CD4-positive, alpha-beta T cell (primary cell): ENCODE measurements around the gene DICER1. TPM values are rescaled to one million over a fixed set of nuclear protein-coding genes. Genes with fewer than 3 reads are reported as not detected.

ENCODE experiments used
- ATAC-seq: fragments of 200-7000 bp; cut with Tn5 transposase; one replicate; pipeline ENCODE4 v1.10.0; 2022; ENCODE audit warnings: mild to moderate bottlenecking; ENCODE audit not compliant: poor library complexity
- CTCF ChIA-PET: fragments of 350-600 bp; sonication (Branson Sonifier 250); formaldehyde crosslinking; loops from one replicate; lab custom pipeline; 2021; ENCODE audit warnings: antibody characterized with exemption, inconsistent platforms; lab: Charles Lee
- POLR2A ChIA-PET: fragments of 350-600 bp; sonication (Branson Sonifier 250); formaldehyde crosslinking; loops from one replicate; lab custom pipeline; 2021; ENCODE audit warnings: antibody characterized with exemption, inconsistent platforms; lab: Charles Lee
- DNase-seq, 14 experiments: peaks; one replicate each; pipeline ENCODE4 v3.0.0-alpha.2; 2013 to 2020; ENCODE audit warnings: mixed read lengths in 2 of 14
- H3K27ac ChIP-seq, 2 donors: one replicate each; pipeline versions ENCODE4 v1.5.1 to v1.7.0; 2013; ENCODE audit warnings: low read length in 2 of 2, low read depth in 1 of 2, mild to moderate bottlenecking in 1 of 2
- H3K27me3 ChIP-seq, 2 experiments: 1 replicate in 1 of 2; 2 replicates in 1 of 2; pipeline versions ENCODE4 v1.6.1 to v1.7.0; 2013; ENCODE audit warnings: low read length in 2 of 2, control low read depth in 1 of 2, mild to moderate bottlenecking in 1 of 2, moderate library complexity in 1 of 2; ENCODE audit not compliant: insufficient read depth in 2 of 2, control insufficient read depth in 1 of 2
- H3K36me3 ChIP-seq: one replicate; pipeline ENCODE4 v1.6.1; 2013; ENCODE audit warnings: low read length, control low read depth; ENCODE audit not compliant: insufficient read depth
- H3K4me1 ChIP-seq: one replicate; pipeline ENCODE4 v1.6.1; 2013; ENCODE audit warnings: low read length, control low read depth; ENCODE audit not compliant: insufficient read depth
- H3K4me3 ChIP-seq: one replicate; pipeline ENCODE4 v1.5.1; 2013; ENCODE audit warnings: mild to moderate bottlenecking, low read length, moderate library complexity
- H3K9me3 ChIP-seq, 2 experiments: 1 replicate in 1 of 2; 2 replicates in 1 of 2; pipeline versions ENCODE4 v1.6.1 to v1.7.0; 2013; ENCODE audit warnings: low read length in 2 of 2, mild to moderate bottlenecking in 2 of 2, control low read depth in 1 of 2, moderate library complexity in 1 of 2; ENCODE audit not compliant: control insufficient read depth in 1 of 2, insufficient read depth in 1 of 2
- H3K27ac Mint-ChIP-seq: one replicate; pipeline ENCODE4 v1.8.0; 2020; ENCODE audit warnings: mixed read lengths
- H3K27me3 Mint-ChIP-seq: one replicate; pipeline ENCODE4 v1.8.0; 2021; ENCODE audit warnings: mixed read lengths
- H3K36me3 Mint-ChIP-seq: one replicate; pipeline ENCODE4 v1.8.0; 2021; ENCODE audit warnings: low read depth, mixed read lengths
- H3K4me1 Mint-ChIP-seq: one replicate; pipeline ENCODE4 v1.8.0; 2021; ENCODE audit warnings: low read depth, mixed read lengths
- H3K4me3 Mint-ChIP-seq: one replicate; pipeline ENCODE4 v1.8.0; 2020; ENCODE audit warnings: mild to moderate bottlenecking, mixed read lengths
- H3K9me3 Mint-ChIP-seq: one replicate; pipeline ENCODE4 v1.8.0; 2020; ENCODE audit warnings: mixed read lengths
- intact Hi-C, 2 experiments: fragments of 100-400 bp; cut with DNase I in 1 of 2; cut with micrococcal nuclease in 1 of 2; formaldehyde crosslinking; loops; one replicate each; pipeline versions ENCODE4 v1.15.1 to v1.9.0; 2023 to 2025; cut with DNase I, micrococcal nuclease
- total RNA-seq, 174 experiments: library from RNA in 2 of 174; stranded (reverse) in 2 of 174; gene quantifications; one replicate each; pipeline ENCODE4 v1.2.3 and lab custom pipeline; 2021 to 2026
- TF ChIP-seq, protein P1 (sequence below): fragments of 200-600 bp; IDR thresholded peaks from one replicate; pipeline ENCODE4 v1.8.0; 2022; ENCODE audit warnings: antibody characterized with exemption, mild to moderate bottlenecking

DICER1 gene
- total RNA-seq, 2 experiments from 2014 or later, result 53.7 to 66.0 TPM

DNA sequence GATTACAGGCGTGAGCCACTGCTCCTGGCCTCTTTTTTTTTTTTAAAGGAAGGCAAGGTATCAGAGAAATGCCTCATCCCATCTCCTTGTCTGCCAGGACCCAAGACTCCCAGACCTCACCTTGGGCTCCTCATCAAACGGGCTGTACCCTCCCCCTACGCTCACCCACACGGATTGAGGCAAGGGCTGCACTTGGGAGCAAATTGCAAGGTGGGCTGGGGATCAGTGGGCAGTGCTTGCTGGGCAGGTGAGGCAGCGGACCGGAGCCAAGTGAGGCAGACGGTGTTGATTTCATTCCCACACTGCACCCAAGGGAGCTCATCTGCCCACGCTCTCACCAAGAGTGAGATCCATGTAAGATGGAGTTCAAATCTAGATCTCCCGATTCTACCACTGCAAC, 41.0 kb upstream of the DICER1 start:
- no peak overlapping the region for H3K4me3 ChIP-seq
- no peak overlapping the region for H3K27ac Mint-ChIP-seq
- H3K4me1 Mint-ChIP-seq, result no peaks in the 10 kb centered on the region
- CTCF ChIA-PET, result no interaction called here
- ATAC-seq, result no peak
- H3K4me3 Mint-ChIP-seq, result no peak overlapping the region
- H3K27me3 Mint-ChIP-seq, result no peaks in the 10 kb centered on the region
- no peaks in the 10 kb centered on the region for H3K27me3 ChIP-seq
- no peaks in the 10 kb centered on the region for H3K36me3 ChIP-seq
- peaks cover 3% of the 10 kb centered on the region for H3K4me1 ChIP-seq
- TF ChIP-seq, protein P1, sequence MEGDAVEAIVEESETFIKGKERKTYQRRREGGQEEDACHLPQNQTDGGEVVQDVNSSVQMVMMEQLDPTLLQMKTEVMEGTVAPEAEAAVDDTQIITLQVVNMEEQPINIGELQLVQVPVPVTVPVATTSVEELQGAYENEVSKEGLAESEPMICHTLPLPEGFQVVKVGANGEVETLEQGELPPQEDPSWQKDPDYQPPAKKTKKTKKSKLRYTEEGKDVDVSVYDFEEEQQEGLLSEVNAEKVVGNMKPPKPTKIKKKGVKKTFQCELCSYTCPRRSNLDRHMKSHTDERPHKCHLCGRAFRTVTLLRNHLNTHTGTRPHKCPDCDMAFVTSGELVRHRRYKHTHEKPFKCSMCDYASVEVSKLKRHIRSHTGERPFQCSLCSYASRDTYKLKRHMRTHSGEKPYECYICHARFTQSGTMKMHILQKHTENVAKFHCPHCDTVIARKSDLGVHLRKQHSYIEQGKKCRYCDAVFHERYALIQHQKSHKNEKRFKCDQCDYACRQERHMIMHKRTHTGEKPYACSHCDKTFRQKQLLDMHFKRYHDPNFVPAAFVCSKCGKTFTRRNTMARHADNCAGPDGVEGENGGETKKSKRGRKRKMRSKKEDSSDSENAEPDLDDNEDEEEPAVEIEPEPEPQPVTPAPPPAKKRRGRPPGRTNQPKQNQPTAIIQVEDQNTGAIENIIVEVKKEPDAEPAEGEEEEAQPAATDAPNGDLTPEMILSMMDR, result no peak
- DNase-seq, result no peak
- intact Hi-C loops, result loop anchor here in 1 of 2 experiments (10.0 kb wide), 1 partner anchor 84 kb away; no protein-coding TSS in a partner anchor
- no peaks in the 10 kb centered on the region for H3K36me3 Mint-ChIP-seq
- H3K27ac ChIP-seq, result no peak overlapping the region
- no peaks in the 10 kb centered on the region for H3K9me3 ChIP-seq
- POLR2A ChIA-PET, result no interaction called here
- no peaks in the 10 kb centered on the region for H3K9me3 Mint-ChIP-seq

DNA sequence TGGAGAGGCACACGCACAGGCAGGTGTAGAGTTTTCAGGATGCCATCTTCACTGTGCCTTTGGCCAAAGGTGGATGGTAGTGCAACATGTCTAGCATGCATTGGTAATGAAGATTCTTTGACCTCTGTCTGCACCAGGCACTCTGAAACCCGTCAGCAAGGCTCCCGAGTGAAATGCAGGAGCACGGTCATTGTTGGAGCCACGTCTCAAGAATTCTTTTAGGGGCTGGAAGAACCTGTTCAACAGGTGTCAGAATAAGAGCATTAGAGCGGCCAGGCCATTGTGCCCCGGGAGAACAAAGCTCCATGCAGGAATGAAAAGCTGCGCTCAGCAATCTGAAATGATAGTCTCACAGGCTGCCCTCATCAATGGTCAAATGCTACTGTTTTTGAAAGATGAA, 40.2 kb upstream of the DICER1 start:
- H3K4me3 Mint-ChIP-seq, result no peak overlapping the region
- ATAC-seq (no peak), DNase-seq (no peak)
- no peaks in the 10 kb centered on the region for H3K9me3 ChIP-seq
- H3K4me3 ChIP-seq, result no peak overlapping the region
- H3K36me3 ChIP-seq, result no peaks in the 10 kb centered on the region
- peaks cover 3% of the 10 kb centered on the region for H3K4me1 ChIP-seq
- H3K27me3 Mint-ChIP-seq, result no peaks in the 10 kb centered on the region
- H3K27ac Mint-ChIP-seq, result no peak overlapping the region
- H3K9me3 Mint-ChIP-seq, result no peaks in the 10 kb centered on the region
- TF ChIP-seq, protein P1, result no peak
- intact Hi-C loops, result loop anchor here (2.0 to 10.0 kb wide), 2 partner anchors 83 to 509 kb away; no protein-coding TSS in a partner anchor
- no peaks in the 10 kb centered on the region for H3K4me1 Mint-ChIP-seq
- ChIA-PET POLR2A (no interaction called here), CTCF (interaction anchor here (0.7 kb wide), 1 partner anchor 531 kb away, joined by 3 read pairs; no protein-coding TSS in a partner anchor)
- H3K36me3 Mint-ChIP-seq, result no peaks in the 10 kb centered on the region
- H3K27me3 ChIP-seq, result no peaks in the 10 kb centered on the region
- no peak overlapping the region for H3K27ac ChIP-seq

DNA sequence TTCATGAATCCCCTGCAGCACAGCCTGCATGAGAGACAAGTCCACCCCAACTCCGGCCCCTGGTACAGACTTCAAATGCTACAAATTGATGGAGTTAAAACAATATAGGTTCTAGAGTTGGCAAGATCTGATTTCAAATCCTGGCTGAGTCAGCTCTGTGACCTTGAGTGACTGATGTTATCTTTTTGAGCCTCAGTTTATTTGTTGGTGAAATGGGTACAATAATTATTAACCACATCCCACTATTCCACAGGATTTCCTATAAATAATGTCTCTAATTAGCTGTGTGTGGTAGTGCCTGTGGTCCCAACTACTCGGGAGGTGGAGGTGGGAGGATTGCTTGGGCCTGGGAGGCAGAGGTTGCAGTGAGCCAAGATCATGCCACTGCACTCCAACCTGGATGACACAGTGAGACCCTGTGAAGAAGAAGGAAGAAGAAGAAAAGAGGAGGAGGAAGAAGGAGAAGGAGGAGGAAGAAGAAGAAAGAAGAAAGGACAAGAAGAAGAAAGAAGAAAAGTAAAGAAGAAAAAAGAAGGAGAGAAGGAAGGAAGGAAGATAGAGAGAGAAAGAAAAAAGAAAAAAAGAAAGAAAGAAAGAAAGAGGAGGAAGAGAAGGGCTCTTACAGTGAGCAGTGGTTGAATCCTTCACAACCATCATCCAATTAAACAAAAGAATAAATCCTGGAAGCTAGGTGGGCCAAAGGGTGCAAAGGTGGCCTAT, 39.7 kb upstream of the DICER1 start:
- no peaks in the 10 kb centered on the region for H3K9me3 Mint-ChIP-seq
- intact Hi-C loops, result loop anchor here (2.0 to 10.0 kb wide), 2 partner anchors 82 to 508 kb away; no protein-coding TSS in a partner anchor

More for the DNA sequence above, 39.7 kb upstream of the DICER1 start:
- no peaks in the 10 kb centered on the region for H3K9me3 ChIP-seq
- TF ChIP-seq, protein P1, result no peak
- ATAC-seq, result no peak
- H3K27me3 ChIP-seq, result no peaks in the 10 kb centered on the region
- Mint-ChIP-seq H3K4me1 (no peaks in the 10 kb centered on the region), H3K27me3 (no peaks in the 10 kb centered on the region), H3K4me3 (no peak overlapping the region), H3K27ac (no peak overlapping the region), H3K36me3 (no peaks in the 10 kb centered on the region)
- H3K27ac ChIP-seq, result no peak overlapping the region
- H3K4me3 ChIP-seq, result no peak overlapping the region
- H3K4me1 ChIP-seq, result peaks cover 3% of the 10 kb centered on the region
- POLR2A ChIA-PET, result no interaction called here
- no peak for DNase-seq
- H3K36me3 ChIP-seq, result no peaks in the 10 kb centered on the region
- CTCF ChIA-PET, result interaction anchor here (0.7 kb wide), 1 partner anchor 531 kb away, joined by 3 read pairs; no protein-coding TSS in a partner anchor
